IMR-90 (cell line): ENCODE measurements around the gene ANXA4. TPM values are rescaled to one million over a fixed set of nuclear protein-coding genes. Genes with fewer than 3 reads are reported as not detected.

Experiments
- ATAC-seq: fragments of 200-7000 bp; cut with Tn5 transposase; 2 replicates; pipeline ENCODE4 v1.9.1; 2020; ENCODE audit warnings: low read depth, mild to moderate bottlenecking, moderate library complexity
- BruUV-seq: library from RNA; stranded (reverse); fragments of 400-500 nt; replicated peaks from 2 replicates; lab custom pipeline; 2021; lab: Mats Ljungman, UMichigan
- CTCF ChIA-PET: fragments of 300-600 bp; formaldehyde crosslinking; extraction: SDS; loops from one replicate; lab custom pipeline; 2021; ENCODE audit warnings: antibody characterized with exemption; lab: Yijun Ruan, JAX
- POLR2A ChIA-PET: fragments of 300-600 bp; sonication (Branson Sonifier 250); formaldehyde crosslinking; loops from one replicate; lab custom pipeline; 2022; ENCODE audit warnings: antibody characterized with exemption; ENCODE audit not compliant: unreplicated experiment; lab: Charles Lee
- DNase-seq: peaks from one replicate; pipeline ENCODE4 v3.0.0; 2013
- H2AFZ ChIP-seq: replicated peaks from 2 replicates; pipeline ENCODE3; 2013; ENCODE audit warnings: low read length, mild to moderate bottlenecking; ENCODE audit not compliant: poor library complexity
- H2AK5ac ChIP-seq: 2 replicates; pipeline ENCODE4 v1.6.1; 2013; ENCODE audit warnings: low read depth, low read length, inconsistent platforms
- H2AK9ac ChIP-seq: replicated peaks from 2 replicates; pipeline ENCODE3; 2013; ENCODE audit warnings: mild to moderate bottlenecking, low read depth, low read length, moderate library complexity; ENCODE audit not compliant: poor library complexity
- H2BK120ac ChIP-seq: 2 replicates; pipeline ENCODE4 v1.6.1; 2013; ENCODE audit warnings: low read depth, low read length, inconsistent platforms
- H2BK15ac ChIP-seq: 3 replicates; pipeline ENCODE4 v1.6.1; 2013; ENCODE audit warnings: low read depth, low read length, inconsistent platforms
- H2BK20ac ChIP-seq: 2 replicates; pipeline ENCODE4 v1.6.1; 2013; ENCODE audit warnings: low read depth, mild to moderate bottlenecking, inconsistent platforms, low read length, moderate library complexity
- H2BK5ac ChIP-seq: 2 replicates; pipeline ENCODE4 v1.6.1; 2013; ENCODE audit warnings: mild to moderate bottlenecking, low read depth, low read length, inconsistent platforms; ENCODE audit not compliant: poor library complexity, severe bottlenecking
- H3K14ac ChIP-seq: replicated peaks from 2 replicates; pipeline ENCODE4 v1.6.1; 2013; ENCODE audit warnings: low read depth, low read length, inconsistent platforms
- H3K18ac ChIP-seq: 2 replicates; pipeline ENCODE4 v1.6.1; 2013; ENCODE audit warnings: low read depth, low read length, control low read depth
- H3K23ac ChIP-seq: 2 replicates; pipeline ENCODE4 v1.6.1; 2013; ENCODE audit warnings: low read depth, low read length, inconsistent platforms
- H3K27ac ChIP-seq: 2 replicates; pipeline ENCODE4 v1.5.1; 2013; ENCODE audit warnings: mild to moderate bottlenecking, control low read depth, low read length; ENCODE audit not compliant: insufficient read depth
- H3K27me3 ChIP-seq: 2 replicates; pipeline ENCODE4 v1.6.1; 2013; ENCODE audit warnings: low read length; ENCODE audit not compliant: control insufficient read depth, insufficient read depth
- H3K36me3 ChIP-seq: 2 replicates; pipeline ENCODE4 v1.6.1; 2013; ENCODE audit warnings: low read length, mixed read lengths; ENCODE audit not compliant: control insufficient read depth, insufficient read depth
- H3K4ac ChIP-seq: 2 replicates; pipeline ENCODE4 v1.6.1; 2013; ENCODE audit warnings: low read depth, low read length, inconsistent platforms
- H3K4me1 ChIP-seq: 2 replicates; pipeline ENCODE4 v1.6.1; 2013; ENCODE audit warnings: low read length, mixed read lengths; ENCODE audit not compliant: control insufficient read depth, insufficient read depth
- H3K4me2 ChIP-seq: 2 replicates; pipeline ENCODE4 v1.6.1; 2013; ENCODE audit warnings: low read depth, mild to moderate bottlenecking, control low read depth, low read length, moderate library complexity
- H3K4me3 ChIP-seq: 2 replicates; pipeline ENCODE4 v1.5.1; 2013; ENCODE audit warnings: low read depth, mild to moderate bottlenecking, control low read depth, low read length, moderate library complexity; ENCODE audit not compliant: insufficient read depth
- H3K56ac ChIP-seq: 2 replicates; pipeline ENCODE4 v1.6.1; 2013; ENCODE audit warnings: low read length, inconsistent platforms; ENCODE audit not compliant: insufficient read depth; ENCODE audit errors: extremely low read depth
- H3K79me1 ChIP-seq, 2 experiments: 2 replicates each; pipeline ENCODE4 v1.6.1; 2013; ENCODE audit warnings: low read length in 2 of 2, inconsistent platforms in 1 of 2, low read depth in 1 of 2
- H3K9ac ChIP-seq: 2 replicates; pipeline ENCODE4 v1.6.1; 2013; ENCODE audit warnings: low read depth, low read length, control low read depth
- H3K9me1 ChIP-seq: 2 replicates; pipeline ENCODE4 v1.6.1; 2013; ENCODE audit warnings: low read length, inconsistent platforms; ENCODE audit not compliant: insufficient read depth
- H3K9me3 ChIP-seq: 2 replicates; pipeline ENCODE4 v1.6.1; 2013; ENCODE audit warnings: low read length; ENCODE audit not compliant: control insufficient read depth, insufficient read depth
- H4K20me1 ChIP-seq: 2 replicates; pipeline ENCODE4 v1.6.1; 2013; ENCODE audit warnings: low read length, inconsistent platforms; ENCODE audit not compliant: insufficient read depth
- H4K5ac ChIP-seq: 2 replicates; pipeline ENCODE4 v1.6.1; 2013; ENCODE audit warnings: mild to moderate bottlenecking, low read depth, low read length, control low read depth
- H4K8ac ChIP-seq, 2 experiments: 2 replicates each; pipeline ENCODE4 v1.6.1; 2013; ENCODE audit warnings: low read depth in 2 of 2, low read length in 2 of 2, control low read depth in 1 of 2, inconsistent platforms in 1 of 2
- H4K91ac ChIP-seq: 2 replicates; pipeline ENCODE4 v1.6.1; 2013; ENCODE audit warnings: low read depth, low read length, inconsistent platforms; ENCODE audit not compliant: insufficient read depth
- CTCF ChIP-seq: conservative IDR thresholded peaks from 2 replicates; pipeline ENCODE4 v1.5.1; 2012; ENCODE audit warnings: mild to moderate bottlenecking, low read depth, low read length, improper control_type of control experiment
- FOS ChIP-seq: fragments of 150-350 bp; IDR thresholded peaks from 2 replicates; pipeline ENCODE4 v1.6.1; 2016; ENCODE audit warnings: low read depth, low read length
- MAFK ChIP-seq: IDR thresholded peaks from 2 replicates; pipeline ENCODE4 v1.6.1; 2012; ENCODE audit warnings: low read depth, low read length, improper control_type of control experiment
- RAD21 ChIP-seq: IDR thresholded peaks from 2 replicates; pipeline ENCODE4 v1.6.1; 2012; ENCODE audit warnings: low read length, improper control_type of control experiment
- WGBS, 2 experiments: methylation state at CpG; one replicate each; pipeline versions ENCODE4 v1.1.5 to v1.1.7; 2013; ENCODE audit warnings: missing lambda C conversion rate in 2 of 2; ENCODE audit not compliant: insufficient read length in 1 of 2; ENCODE audit errors: extremely low coverage in 2 of 2; 5-methylcytosine and 5-hydroxymethylcytosine counted together
- dilution Hi-C: fragments of 300-500 bp; cut with HindIII; formaldehyde crosslinking; loops from one replicate; pipeline ENCODE4 v1.14.3; 2018; ENCODE audit warnings: low sequenced_read_pairs; ENCODE audit not compliant: unreplicated experiment
- in situ Hi-C: fragments of 300-500 bp; cut with MboI; formaldehyde crosslinking; loops from 3 replicates; pipeline ENCODE4 v1.14.3; 2019; ENCODE audit warnings: low sequenced_read_pairs, inconsistent platforms, mixed read lengths
- intact Hi-C: fragments of 100-400 bp; cut with micrococcal nuclease; formaldehyde crosslinking; loops from 2 replicates; pipeline ENCODE4 v1.10.0; 2022
- polyA plus RNA-seq, 3 experiments: library from polyadenylated mRNA; depleted of rRNA; stranded (reverse); fragments of >200 nt; gene quantifications; 2 replicates each; pipeline ENCODE4 v1.2.3, GENCODE V29; 2012; ENCODE audit warnings: low replicate concordance in 1 of 3
- total RNA-seq: library from RNA; depleted of rRNA; stranded (reverse); fragments of >200 nt; gene quantifications from 2 replicates; pipeline ENCODE4 v1.2.3, GENCODE V29; 2012

The ANXA4 gene
- total and polyA plus RNA-seq, 2 of the 4 experiments (the other 2 are of a cell fraction), result 22.2 to 72.0 TPM

GRCh38 chr2:69724540-69725159 is 17.3 kb upstream of the ANXA4 start (continued):
- peak; percentile 93 for TF ChIP-seq RAD21
- TF ChIP-seq FOS, result no peak

GRCh38 chr2:69725706-69726360 is 16.1 kb upstream of the ANXA4 start:
- no peak overlapping the region for H2BK5ac ChIP-seq
- no peak overlapping the region for H3K4ac ChIP-seq
- H2BK120ac ChIP-seq, result no peak overlapping the region
- no CpG with 5 or more reads among the region's 7 CpGs for WGBS, 2 experiments
- H4K20me1 ChIP-seq, result no peaks in the 10 kb centered on the region
- POLR2A ChIA-PET, result no interaction called here
- no peak overlapping the region for H3K18ac ChIP-seq
- no peak overlapping the region for H4K5ac ChIP-seq
- no peak overlapping the region for H3K27ac ChIP-seq
- H2AK9ac ChIP-seq, result no peak overlapping the region
- intact Hi-C loops, result loop anchor here (2.0 to 10.0 kb wide), 2 partner anchors 167 to 359 kb away; partner anchors contain the start of genes PCBP1 and SNRNP27
- no peaks in the 10 kb centered on the region for H3K79me1 ChIP-seq
- in situ Hi-C loops, result loop anchor here (5.0 to 25.0 kb wide), 2 partner anchors 91 to 336 kb away; no protein-coding TSS in a partner anchor
- no peak overlapping the region for H3K4me3 ChIP-seq
- no peak for TF ChIP-seq CTCF
- peak; percentile 58 for TF ChIP-seq MAFK
- no peak overlapping the region for H3K4me2 ChIP-seq
- 0 out of 2 replicates have a peak overlapping the region, but pooled peaks have one; percentile 58 for H2AK5ac ChIP-seq
- no peak overlapping the region for H3K56ac ChIP-seq
- no peaks in the 10 kb centered on the region for H3K27me3 ChIP-seq
- dilution Hi-C loops, result no loop called here
- CTCF ChIA-PET, result interaction anchor here (1.8 to 4.2 kb wide), 3 partner anchors 10 to 91 kb away, joined by 14 to 114 read pairs (median 31); partner anchors contain the start of gene ANXA4
- no peak overlapping the region for H2BK15ac ChIP-seq
- H2AFZ ChIP-seq, result no peak overlapping the region
- H3K36me3 ChIP-seq, result no peaks in the 10 kb centered on the region
- DNase-seq (no peak), ATAC-seq (no peak)
- no peak overlapping the region; the same call in 1 of the 2 replicates for H3K23ac ChIP-seq
- no peak overlapping the region for H4K91ac ChIP-seq
- H3K4me1 ChIP-seq, result no peaks in the 10 kb centered on the region
- H3K9me1 ChIP-seq, result no peaks in the 10 kb centered on the region
- no TSS peak for BruUV-seq
- H3K9ac ChIP-seq, result no peak overlapping the region
- H3K14ac ChIP-seq, result no peak overlapping the region
- no peak overlapping the region for H2BK20ac ChIP-seq
- no peak overlapping the region for H4K8ac ChIP-seq
- no peaks in the 10 kb centered on the region for H3K9me3 ChIP-seq
